Fibroblast of pulmonary artery (primary cell): ENCODE results near the gene CDH5.

Experiments
- DNase-seq: peaks from one replicate; pipeline ENCODE4 v3.0.0-alpha.2; 2010; ENCODE audit warnings: low read depth
- H3K4me3 ChIP-seq: replicated peaks from 2 replicates; pipeline ENCODE4 v1.5.1; 2011; ENCODE audit warnings: low read depth, mild to moderate bottlenecking, control low read depth, low read length, moderate library complexity
- TF ChIP-seq, protein P1 (sequence below): IDR thresholded peaks from 2 replicates; pipeline ENCODE4 v1.5.1; 2011; ENCODE audit warnings: mild to moderate bottlenecking, control low read depth, low read length, inconsistent platforms; ENCODE audit errors: missing control alignments

The CDH5 gene

DNA sequence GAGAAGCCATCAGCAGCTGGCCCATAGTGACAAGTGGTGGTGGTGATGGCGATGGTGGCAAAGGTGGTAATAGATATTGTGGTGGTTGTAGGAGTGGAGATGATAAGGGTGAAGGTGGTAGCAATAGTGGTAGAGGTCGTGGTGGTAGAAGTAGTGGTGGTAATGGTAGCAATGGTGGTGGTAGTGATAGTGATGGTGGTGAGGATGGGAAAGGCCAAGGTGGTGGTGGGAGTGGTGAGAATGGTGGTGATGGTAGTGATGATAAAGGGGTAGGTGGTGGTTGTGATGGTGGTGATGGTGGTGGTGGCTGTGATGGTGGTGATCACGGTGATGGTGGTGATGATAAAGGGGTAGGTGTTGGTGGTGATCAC, 13.1 kb downstream of the CDH5 start:
- H3K4me3 ChIP-seq: no peak overlapping the region
- DNase-seq: no peak
- TF ChIP-seq, protein P1, sequence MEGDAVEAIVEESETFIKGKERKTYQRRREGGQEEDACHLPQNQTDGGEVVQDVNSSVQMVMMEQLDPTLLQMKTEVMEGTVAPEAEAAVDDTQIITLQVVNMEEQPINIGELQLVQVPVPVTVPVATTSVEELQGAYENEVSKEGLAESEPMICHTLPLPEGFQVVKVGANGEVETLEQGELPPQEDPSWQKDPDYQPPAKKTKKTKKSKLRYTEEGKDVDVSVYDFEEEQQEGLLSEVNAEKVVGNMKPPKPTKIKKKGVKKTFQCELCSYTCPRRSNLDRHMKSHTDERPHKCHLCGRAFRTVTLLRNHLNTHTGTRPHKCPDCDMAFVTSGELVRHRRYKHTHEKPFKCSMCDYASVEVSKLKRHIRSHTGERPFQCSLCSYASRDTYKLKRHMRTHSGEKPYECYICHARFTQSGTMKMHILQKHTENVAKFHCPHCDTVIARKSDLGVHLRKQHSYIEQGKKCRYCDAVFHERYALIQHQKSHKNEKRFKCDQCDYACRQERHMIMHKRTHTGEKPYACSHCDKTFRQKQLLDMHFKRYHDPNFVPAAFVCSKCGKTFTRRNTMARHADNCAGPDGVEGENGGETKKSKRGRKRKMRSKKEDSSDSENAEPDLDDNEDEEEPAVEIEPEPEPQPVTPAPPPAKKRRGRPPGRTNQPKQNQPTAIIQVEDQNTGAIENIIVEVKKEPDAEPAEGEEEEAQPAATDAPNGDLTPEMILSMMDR: no peak

DNA sequence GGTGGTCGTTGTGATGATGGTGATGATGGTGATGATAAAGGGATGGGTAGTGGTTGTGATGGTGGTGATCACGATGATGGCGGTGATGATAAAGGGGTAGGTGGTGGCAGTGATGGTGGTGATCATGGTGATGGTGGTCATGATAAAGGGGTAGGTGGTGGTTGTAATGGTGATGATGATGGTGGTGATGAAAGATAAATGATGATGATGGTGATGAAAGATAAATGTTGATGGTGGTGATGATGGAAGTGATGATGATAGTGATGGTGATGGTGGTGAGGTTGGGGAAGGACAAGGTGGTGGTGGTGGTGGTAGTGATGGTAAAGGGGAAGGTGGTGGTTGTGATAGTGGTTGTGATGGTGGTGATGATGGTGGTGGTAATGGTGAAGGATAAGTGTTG, 13.9 kb downstream of the CDH5 start:
- H3K4me3 ChIP-seq: no peak overlapping the region
- TF ChIP-seq, protein P1: no peak
- no peak for DNase-seq

DNA sequence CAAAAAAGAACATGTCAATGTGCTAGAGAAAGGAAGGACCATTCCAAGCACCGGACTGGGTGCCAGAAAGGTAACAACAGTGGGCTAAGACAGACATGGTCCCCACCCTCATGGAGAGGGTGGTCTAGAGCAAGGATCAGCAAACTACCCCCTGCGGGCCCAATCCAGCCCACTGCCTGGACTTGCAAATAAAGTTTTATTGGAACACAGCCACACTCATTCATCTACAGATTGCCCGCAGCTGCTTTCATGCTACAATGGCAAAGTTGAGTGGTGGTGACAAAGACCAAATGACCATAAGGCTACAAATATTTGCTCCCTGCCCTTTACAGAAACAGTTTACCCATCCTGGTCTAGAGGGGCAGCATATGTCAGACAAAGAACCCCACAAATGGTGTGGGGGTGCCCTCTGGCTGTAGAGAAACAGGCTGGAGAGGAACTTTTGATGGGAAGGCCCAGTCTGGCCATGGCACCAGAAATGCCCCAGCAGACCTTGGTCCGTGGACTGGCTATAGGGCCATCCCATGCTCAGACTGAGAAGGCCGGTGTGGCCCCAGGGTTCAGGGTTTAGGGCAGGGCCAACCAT, 15.2 kb downstream of the CDH5 start:
- no peak overlapping the region for H3K4me3 ChIP-seq
- TF ChIP-seq, protein P1: no peak
- no peak for DNase-seq

DNA sequence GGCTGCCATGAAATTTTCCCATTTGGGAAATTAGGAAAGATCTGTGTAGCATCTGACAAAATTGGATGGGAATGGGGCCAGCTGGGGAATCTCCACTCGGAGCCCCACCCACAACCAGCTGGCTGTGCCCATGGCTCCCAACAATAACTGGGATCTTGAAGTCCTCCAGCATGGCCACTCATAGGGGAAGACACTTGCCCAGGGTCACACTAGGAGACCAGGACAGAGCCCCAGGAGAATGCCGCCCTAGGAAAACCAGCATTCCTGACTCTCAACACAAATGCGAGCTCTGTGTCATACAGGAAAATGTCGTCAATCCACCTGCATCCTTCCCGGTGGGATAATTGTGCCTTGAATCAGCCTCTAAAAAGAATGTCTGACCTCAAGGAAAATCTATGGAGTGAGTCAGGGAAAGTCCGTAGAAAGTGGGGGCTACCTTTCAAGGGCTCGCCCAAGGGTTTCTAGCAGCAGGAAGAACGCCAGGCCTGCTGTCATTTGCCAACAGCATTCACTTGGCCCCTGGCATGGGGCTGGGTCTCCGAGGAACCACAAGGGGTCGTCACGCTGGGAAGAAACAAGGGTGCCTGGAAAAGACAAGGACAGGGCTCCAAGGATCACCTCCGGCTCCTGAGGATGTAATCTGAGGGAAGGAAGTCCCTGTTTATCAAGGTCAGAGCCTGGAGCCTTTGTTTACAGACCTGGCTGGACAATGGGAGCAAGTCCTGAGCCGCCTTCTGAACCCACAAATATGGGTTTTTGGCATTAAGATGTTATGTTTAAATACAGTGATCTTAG, 15.9 kb downstream of the CDH5 start:
- H3K4me3 ChIP-seq: no peak overlapping the region
- peak; percentile 88 for DNase-seq
- TF ChIP-seq, protein P1: peak; percentile 6

- TF ChIP-seq, protein P1: no peak
- H3K4me3 ChIP-seq: no peak overlapping the region
- DNase-seq: peak; percentile 86
Observed at GRCh38 chr16:66382966-66383299, 16.4 kb downstream of the CDH5 start.

DNA sequence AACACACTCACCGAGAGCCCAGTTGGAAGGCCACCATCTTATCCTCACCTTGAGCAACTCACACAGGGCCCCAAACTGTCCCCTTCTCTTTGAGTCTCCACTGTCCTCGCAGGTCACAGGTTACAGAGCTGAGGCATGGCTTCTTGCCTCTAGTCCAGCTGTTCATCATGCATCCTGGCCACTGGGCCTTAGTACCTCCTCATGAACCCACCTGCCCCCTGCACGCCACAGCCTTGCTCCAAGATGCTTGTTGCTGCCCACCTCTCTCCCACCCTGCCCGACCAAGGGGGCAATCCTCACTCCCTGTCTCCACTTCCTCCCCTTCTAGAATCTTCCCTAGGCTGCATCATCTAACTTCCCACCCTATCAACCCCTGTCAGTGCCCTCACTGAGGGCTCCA, 17.1 kb downstream of the CDH5 start:
- DNase-seq: no peak
- H3K4me3 ChIP-seq: no peak overlapping the region
- TF ChIP-seq, protein P1: no peak

- no peak overlapping the region for H3K4me3 ChIP-seq
- TF ChIP-seq, protein P1: no peak
- DNase-seq: no peak
Observed at GRCh38 chr16:66385415-66385814, 18.9 kb downstream of the CDH5 start.
